PC-3 (cell line): ENCODE measurements around the gene LHX4. TPM values are rescaled to one million over a fixed set of nuclear protein-coding genes. Genes with fewer than 3 reads are reported as not detected.

Experiments
- ATAC-seq: fragments of 200-7000 bp; cut with Tn5 transposase; 2 replicates; pipeline ENCODE4 v1.9.1; 2020; ENCODE audit warnings: mild to moderate bottlenecking, moderate library complexity
- BruUV-seq: library from RNA; stranded (reverse); fragments of 400-500 nt; replicated peaks from 2 replicates; lab custom pipeline; 2021; lab: Mats Ljungman, UMichigan
- CTCF ChIA-PET: fragments of 300-600 bp; sonication (Branson Sonifier 250); formaldehyde crosslinking; loops from one replicate; lab custom pipeline; 2022; ENCODE audit warnings: antibody characterized with exemption; lab: Charles Lee
- POLR2A ChIA-PET: fragments of 300-600 bp; sonication (Branson Sonifier 250); formaldehyde crosslinking; loops from one replicate; lab custom pipeline; 2022; ENCODE audit warnings: antibody characterized with exemption; ENCODE audit not compliant: unreplicated experiment; lab: Charles Lee
- DNase-seq: peaks from one replicate; pipeline ENCODE4 v3.0.0-alpha.2; 2015
- H2AFZ ChIP-seq: fragments of 300-600 bp; sonication (generic); 2 replicates; pipeline ENCODE4 v1.6.0; 2016; ENCODE audit warnings: antibody characterized with exemption, low read length
- H3F3A ChIP-seq: fragments of 300-600 bp; sonication (generic); one replicate; pipeline ENCODE4 v1.6.0; 2017; ENCODE audit warnings: antibody characterized with exemption, low read length, control low read depth, mild to moderate bottlenecking; ENCODE audit not compliant: unreplicated experiment
- H3K27ac ChIP-seq: fragments of 300-600 bp; sonication (generic); 2 replicates; pipeline ENCODE4 v1.5.1; 2016; ENCODE audit warnings: mild to moderate bottlenecking, low read length
- H3K27me3 ChIP-seq: fragments of 300-600 bp; sonication (generic); 2 replicates; pipeline ENCODE4 v1.6.1; 2016; ENCODE audit warnings: low read length, mixed read lengths
- H3K36me3 ChIP-seq: fragments of 300-600 bp; sonication (generic); 2 replicates; pipeline ENCODE4 v1.6.1; 2016; ENCODE audit warnings: low read depth, mixed run types, low read length, mixed read lengths
- H3K4me1 ChIP-seq: fragments of 300-600 bp; sonication (generic); 2 replicates; pipeline ENCODE4 v1.5.1; 2016; ENCODE audit warnings: low read length; ENCODE audit not compliant: insufficient read depth
- H3K4me2 ChIP-seq: fragments of 300-600 bp; sonication (generic); 2 replicates; pipeline ENCODE4 v1.6.0; 2016; ENCODE audit warnings: low read length
- H3K4me3 ChIP-seq: fragments of 300-600 bp; sonication (generic); 2 replicates; pipeline ENCODE4 v1.5.1; 2016; ENCODE audit warnings: mild to moderate bottlenecking, low read length, mixed read lengths
- H3K79me2 ChIP-seq: fragments of 300-600 bp; sonication (generic); 2 replicates; pipeline ENCODE4 v1.6.1; 2017; ENCODE audit warnings: low read length, mixed read lengths
- H3K9ac ChIP-seq: fragments of 300-600 bp; sonication (generic); 2 replicates; pipeline ENCODE4 v1.6.0; 2016; ENCODE audit warnings: mild to moderate bottlenecking, low read length
- H3K9me2 ChIP-seq: fragments of 300-600 bp; sonication (generic); replicated peaks from 2 replicates; pipeline ENCODE4 v1.6.1; 2016; ENCODE audit warnings: mixed run types, low read length, mixed read lengths
- H3K9me3 ChIP-seq: fragments of 300-600 bp; sonication (generic); 2 replicates; pipeline ENCODE4 v1.6.1; 2016; ENCODE audit warnings: low read length, mixed read lengths
- H4K20me1 ChIP-seq: fragments of 300-600 bp; sonication (generic); 2 replicates; pipeline ENCODE4 v1.6.1; 2016; ENCODE audit warnings: low read length, mixed read lengths
- CTCF ChIP-seq: fragments of 300-600 bp; sonication (generic); conservative IDR thresholded peaks from 2 replicates; pipeline ENCODE4 v1.5.1; 2017; ENCODE audit warnings: antibody characterized with exemption, low read depth, mild to moderate bottlenecking, low read length
- EZH2 ChIP-seq: fragments of 300-600 bp; sonication (generic); IDR thresholded peaks from one replicate; pipeline ENCODE4 v1.6.1; 2017; ENCODE audit warnings: antibody characterized with exemption, mild to moderate bottlenecking, low read length; ENCODE audit not compliant: unreplicated experiment
- EZH2phosphoT487 ChIP-seq: fragments of 300-600 bp; sonication (generic); IDR thresholded peaks from 2 replicates; pipeline ENCODE4 v1.6.1; 2018; ENCODE audit warnings: mild to moderate bottlenecking, antibody characterized with exemption, low read length, borderline replicate concordance
- intact Hi-C: fragments of 100-400 bp; cut with micrococcal nuclease; formaldehyde crosslinking; loops from 2 replicates; pipeline ENCODE4 v1.9.0; 2023
- total RNA-seq: library from RNA; depleted of rRNA; stranded (reverse); fragments of >200 nt; gene quantifications from 2 replicates; pipeline ENCODE4 v1.2.3, GENCODE V29; 2014

Gene LHX4
- total RNA-seq, 1 experiment from 2014 or later: 0.04 TPM

GRCh38 chr1:180283098-180283497, 53.0 kb downstream of the LHX4 start:
- ChIA-PET POLR2A (no interaction called here), CTCF (no interaction called here)
- BruUV-seq: no TSS peak
- H3K27me3 ChIP-seq: no peaks in the 10 kb centered on the region
- DNase-seq: no peak
- intact Hi-C loops: no loop called here
- ATAC-seq: no peak
- H3K27ac ChIP-seq: no peak overlapping the region
- H4K20me1 ChIP-seq: no peaks in the 10 kb centered on the region
- H3K9ac ChIP-seq: no peak overlapping the region
- H3K79me2 ChIP-seq: no peaks in the 10 kb centered on the region
- no peaks in the 10 kb centered on the region for H3K36me3 ChIP-seq
- H3K4me2 ChIP-seq: no peak overlapping the region
- no peaks in the 10 kb centered on the region for H3K9me3 ChIP-seq
- H2AFZ ChIP-seq: no peak overlapping the region
- H3K4me1 ChIP-seq: no peaks in the 10 kb centered on the region
- no peak for TF ChIP-seq EZH2
- TF ChIP-seq EZH2phosphoT487: no peak
- no peak for TF ChIP-seq CTCF
- H3K4me3 ChIP-seq: no peak overlapping the region
- no peaks in the 10 kb centered on the region for H3F3A ChIP-seq
- H3K9me2 ChIP-seq: no peaks in the 10 kb centered on the region

- no peaks in the 10 kb centered on the region for H3K79me2 ChIP-seq
- no TSS peak for BruUV-seq
- H3K4me1 ChIP-seq: 0 out of 2 replicates have a peak, but pooled peaks cover 4% of the 10 kb centered on the region
- H3K27me3 ChIP-seq: no peaks in the 10 kb centered on the region
- H3F3A ChIP-seq: no peaks in the 10 kb centered on the region
- CTCF ChIA-PET: no interaction called here
- H3K27ac ChIP-seq: no peak overlapping the region
- no peak for ATAC-seq
- H3K9me3 ChIP-seq: no peaks in the 10 kb centered on the region
- no peaks in the 10 kb centered on the region for H3K9me2 ChIP-seq
- H3K4me3 ChIP-seq: no peak overlapping the region
- intact Hi-C loops: no loop called here
- no peak overlapping the region for H3K4me2 ChIP-seq
- no peak for DNase-seq
- H3K9ac ChIP-seq: no peak overlapping the region
- H2AFZ ChIP-seq: no peak overlapping the region
- POLR2A ChIA-PET: no interaction called here
- no peaks in the 10 kb centered on the region for H4K20me1 ChIP-seq
- TF ChIP-seq EZH2 (no peak), CTCF (no peak), EZH2phosphoT487 (no peak)
- no peaks in the 10 kb centered on the region for H3K36me3 ChIP-seq
Observed at GRCh38 chr1:180286417-180286816, 56.4 kb downstream of the LHX4 start.

GRCh38 chr1:180287988-180288705, 58.1 kb downstream of the LHX4 start:
- Histone ChIP-seq H3K79me2 (no peaks in the 10 kb centered on the region), H3K4me1 (0 out of 2 replicates have a peak, but pooled peaks cover 4% of the 10 kb centered on the region), H3K9me2 (no peaks in the 10 kb centered on the region), H3K9ac (no peak overlapping the region), H3K9me3 (no peaks in the 10 kb centered on the region), H4K20me1 (no peaks in the 10 kb centered on the region), H3K4me2 (no peak overlapping the region), H3K27me3 (no peaks in the 10 kb centered on the region), H3K4me3 (no peak overlapping the region), H3K36me3 (no peaks in the 10 kb centered on the region), H3K27ac (no peak overlapping the region), H2AFZ (no peak overlapping the region), H3F3A (no peaks in the 10 kb centered on the region)
- intact Hi-C loops: no loop called here
- ChIA-PET POLR2A (no interaction called here), CTCF (no interaction called here)
- no TSS peak for BruUV-seq
- DNase-seq (no peak), ATAC-seq (no peak)
- no peak for TF ChIP-seq EZH2phosphoT487
- no peak for TF ChIP-seq CTCF
- TF ChIP-seq EZH2: no peak
